Ovary (tissue), 3 donors: ENCODE measurements around the gene PBX4.

Source experiments
- CTCF ChIP-seq, 3 donors: fragments of 450-650 bp in 2 of 3; fragments of 200-600 bp in 1 of 3; IDR thresholded peaks; one replicate each; pipeline versions ENCODE4 v1.5.1 to v1.8.0; 2016 to 2022; ENCODE audit warnings: antibody characterized with exemption in 3 of 3, mild to moderate bottlenecking in 1 of 3
- EP300 ChIP-seq: sonication (generic); formaldehyde crosslinking; IDR thresholded peaks from one replicate; pipeline ENCODE4 v1.6.1; 2017; ENCODE audit warnings: antibody characterized with exemption
- donor health status: DM: no; HTN: no; CAD: no.

- TF ChIP-seq CTCF (IDR thresholded peaks at IDR 0.05) = no peak
- TF ChIP-seq EP300 = no peak
Measured at GRCh38 chr19:19575411-19575810, 43.1 kb downstream of the PBX4 start.
